ENCODE data around the gene YLPM1. TPM values are rescaled to one million over a fixed set of nuclear protein-coding genes. Genes with fewer than 3 reads are reported as not detected.
"Not testable (repeated sequence)": the region's sequence is repeated elsewhere in the genome, so short reads cannot be mapped to it uniquely, and the experiment has no call there.

Gene YLPM1
- 16.4 TPM for total RNA-seq

GRCh38 chr14:74762917-74763802, at the start of gene YLPM1:
Gene YLPM1 (plus strand): TSS chr14:74763316. CDS start chr14:74763490, 174 bp downstream.
- ATAC-seq (peak; percentile 99), DNase-seq (ENCODE audit: low spot score) (peak; percentile 94)

- DNase-seq (ENCODE audit: low spot score) (no peak), ATAC-seq (peak; percentile 9)
These were observed 49.8 kb upstream of the YLPM1 start for GRCh38 chr14:74713395-74713735.

- no peak for DNase-seq (ENCODE audit: low spot score)
These were observed 42.6 kb upstream of the YLPM1 start for GRCh38 chr14:74720526-74720925.

GRCh38 chr14:74723134-74723533, 40.0 kb upstream of the YLPM1 start:
- peak; percentile 82 for ATAC-seq
- DNase-seq (ENCODE audit: low spot score): no peak

More at GRCh38 chr14:74720526-74720925, 42.6 kb upstream of the YLPM1 start:
- no peak for ATAC-seq

GRCh38 chr14:74732387-74732786, 30.7 kb upstream of the YLPM1 start:
- DNase-seq (ENCODE audit: low spot score) (no peak), ATAC-seq (no peak)

GRCh38 chr14:74733221-74733620, 29.9 kb upstream of the YLPM1 start:
- ATAC-seq (no peak), DNase-seq (ENCODE audit: low spot score) (no peak)

- no peak for DNase-seq (ENCODE audit: low spot score)
- ATAC-seq: no peak
These were observed 28.0 kb upstream of the YLPM1 start for GRCh38 chr14:74735125-74735524.

GRCh38 chr14:74737753-74738325, 25.3 kb upstream of the YLPM1 start:
- ATAC-seq (no peak), DNase-seq (ENCODE audit: low spot score) (no peak)

GRCh38 chr14:74739293-74740030, 23.7 kb upstream of the YLPM1 start:
- ATAC-seq (no peak), DNase-seq (ENCODE audit: low spot score) (no peak)

GRCh38 chr14:74747237-74747636, 15.9 kb upstream of the YLPM1 start:
- DNase-seq (ENCODE audit: low spot score) (no peak), ATAC-seq (no peak)

- ATAC-seq (no peak), DNase-seq (ENCODE audit: low spot score) (no peak)
These were observed 9.0 kb upstream of the YLPM1 start for GRCh38 chr14:74754157-74754556.

- ATAC-seq (no peak), DNase-seq (ENCODE audit: low spot score) (no peak)
These were observed 8.2 kb upstream of the YLPM1 start for GRCh38 chr14:74754899-74755298.

- no peak for ATAC-seq
- no peak for DNase-seq (ENCODE audit: low spot score)
These were observed 6.8 kb upstream of the YLPM1 start for GRCh38 chr14:74756326-74756725.

- DNase-seq (ENCODE audit: low spot score); ATAC-seq: not testable (repeated sequence)
These were observed 4.6 kb upstream of the YLPM1 start for GRCh38 chr14:74758505-74758904.

- no peak for ATAC-seq
- DNase-seq (ENCODE audit: low spot score): no peak
These were observed 851 bp downstream of the YLPM1 start for GRCh38 chr14:74763803-74764531.

GRCh38 chr14:74765721-74766120, 2.6 kb downstream of the YLPM1 start:
- ATAC-seq: no peak
- DNase-seq (ENCODE audit: low spot score): no peak

- no peak for ATAC-seq
- DNase-seq (ENCODE audit: low spot score): no peak
These were observed 8.3 kb downstream of the YLPM1 start for GRCh38 chr14:74771399-74771798.

- DNase-seq (ENCODE audit: low spot score): no peak
- ATAC-seq: no peak
These were observed 21.5 kb downstream of the YLPM1 start for GRCh38 chr14:74784634-74785033.

GRCh38 chr14:74785056-74785613, 22.0 kb downstream of the YLPM1 start:
- ATAC-seq (no peak), DNase-seq (ENCODE audit: low spot score) (no peak)

- ATAC-seq: no peak
These were observed 23.7 kb downstream of the YLPM1 start for GRCh38 chr14:74786796-74787315.

More at GRCh38 chr14:74786796-74787315, 23.7 kb downstream of the YLPM1 start:
- DNase-seq (ENCODE audit: low spot score): no peak
